Measurements from ENCODE around the gene ELL2.

- no peak for TF ChIP-seq POLR2AphosphoS5 (IDR thresholded peaks at IDR 0.05)
- no peak for TF ChIP-seq POLR2A (IDR thresholded peaks at IDR 0.05)
- no peak for TF ChIP-seq EP300 (IDR thresholded peaks at IDR 0.05; ENCODE audit: low read depth)
- TF ChIP-seq, protein P1, sequence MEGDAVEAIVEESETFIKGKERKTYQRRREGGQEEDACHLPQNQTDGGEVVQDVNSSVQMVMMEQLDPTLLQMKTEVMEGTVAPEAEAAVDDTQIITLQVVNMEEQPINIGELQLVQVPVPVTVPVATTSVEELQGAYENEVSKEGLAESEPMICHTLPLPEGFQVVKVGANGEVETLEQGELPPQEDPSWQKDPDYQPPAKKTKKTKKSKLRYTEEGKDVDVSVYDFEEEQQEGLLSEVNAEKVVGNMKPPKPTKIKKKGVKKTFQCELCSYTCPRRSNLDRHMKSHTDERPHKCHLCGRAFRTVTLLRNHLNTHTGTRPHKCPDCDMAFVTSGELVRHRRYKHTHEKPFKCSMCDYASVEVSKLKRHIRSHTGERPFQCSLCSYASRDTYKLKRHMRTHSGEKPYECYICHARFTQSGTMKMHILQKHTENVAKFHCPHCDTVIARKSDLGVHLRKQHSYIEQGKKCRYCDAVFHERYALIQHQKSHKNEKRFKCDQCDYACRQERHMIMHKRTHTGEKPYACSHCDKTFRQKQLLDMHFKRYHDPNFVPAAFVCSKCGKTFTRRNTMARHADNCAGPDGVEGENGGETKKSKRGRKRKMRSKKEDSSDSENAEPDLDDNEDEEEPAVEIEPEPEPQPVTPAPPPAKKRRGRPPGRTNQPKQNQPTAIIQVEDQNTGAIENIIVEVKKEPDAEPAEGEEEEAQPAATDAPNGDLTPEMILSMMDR (IDR thresholded peaks at IDR 0.05), result no peak
These were observed 18.7 kb downstream of the ELL2 start for GRCh38 chr5:95942968-95943367.
